Mesenchymal stem cell (in vitro differentiated cells and primary cell): Measurements from ENCODE around the gene DDX49.
A peak's percentile ranks its signal among the peaks of the same experiment; 100 is the strongest.

ENCODE experiments used
- DNase-seq: peaks from one replicate; pipeline ENCODE4 v3.0.0-alpha.2; 2013
- H2AFZ ChIP-seq: one replicate; pipeline ENCODE4 v1.6.1; 2013; ENCODE audit warnings: low read depth, mild to moderate bottlenecking, control low read depth, inconsistent platforms, low read length, moderate library complexity
- H2AK5ac ChIP-seq: 2 replicates; pipeline ENCODE4 v1.6.1; 2013; ENCODE audit warnings: low read length, moderate library complexity, mild to moderate bottlenecking, inconsistent platforms; ENCODE audit not compliant: severe bottlenecking
- H2BK120ac ChIP-seq: one replicate; pipeline ENCODE4 v1.6.1; 2013; ENCODE audit warnings: low read depth, mild to moderate bottlenecking, inconsistent platforms, low read length, moderate library complexity
- H2BK12ac ChIP-seq, 2 experiments: one replicate each; pipeline ENCODE4 v1.6.1; 2013; ENCODE audit warnings: inconsistent platforms in 2 of 2, low read length in 2 of 2, mild to moderate bottlenecking in 2 of 2, moderate library complexity in 2 of 2, control low read depth in 1 of 2
- H2BK15ac ChIP-seq: one replicate; pipeline ENCODE4 v1.6.1; 2013; ENCODE audit warnings: mild to moderate bottlenecking, low read depth, inconsistent platforms; ENCODE audit not compliant: poor library complexity, severe bottlenecking
- H2BK5ac ChIP-seq: 2 replicates; pipeline ENCODE4 v1.6.1; 2013; ENCODE audit warnings: low read depth, mild to moderate bottlenecking, low read length, control low read depth, inconsistent platforms; ENCODE audit not compliant: poor library complexity, severe bottlenecking
- H3K14ac ChIP-seq, 2 experiments: one replicate each; pipeline ENCODE4 v1.6.1; 2013; ENCODE audit warnings: inconsistent platforms in 2 of 2, low read length in 2 of 2, control low read depth in 1 of 2, mild to moderate bottlenecking in 1 of 2, moderate library complexity in 1 of 2
- H3K18ac ChIP-seq, 2 experiments: one replicate each; pipeline ENCODE4 v1.6.1; 2013; ENCODE audit warnings: inconsistent platforms in 2 of 2, low read length in 2 of 2, control low read depth in 1 of 2, low read depth in 1 of 2, mild to moderate bottlenecking in 1 of 2
- H3K23ac ChIP-seq, 2 experiments: one replicate each; pipeline ENCODE4 v1.6.1; 2013; ENCODE audit warnings: inconsistent platforms in 2 of 2, low read length in 2 of 2, mild to moderate bottlenecking in 2 of 2, moderate library complexity in 2 of 2, control low read depth in 1 of 2
- H3K27ac ChIP-seq: 2 replicates; pipeline ENCODE4 v1.5.1; 2013; ENCODE audit warnings: mild to moderate bottlenecking, moderate library complexity, low read length, control low read depth, inconsistent platforms; ENCODE audit not compliant: poor library complexity, severe bottlenecking
- H3K27me3 ChIP-seq, 2 experiments: 2 replicates each; pipeline versions ENCODE4 v1.6.1 to v1.7.0; 2013; ENCODE audit warnings: low read length in 2 of 2, mild to moderate bottlenecking in 2 of 2, moderate library complexity in 2 of 2, control low read depth in 1 of 2, inconsistent platforms in 1 of 2; ENCODE audit not compliant: control insufficient read depth in 1 of 2, insufficient read depth in 1 of 2
- H3K36me3 ChIP-seq, 2 experiments: 2 replicates each; pipeline versions ENCODE4 v1.6.1 to v1.7.0; 2013; ENCODE audit warnings: low read length in 2 of 2, control low read depth in 1 of 2, inconsistent platforms in 1 of 2, low read depth in 1 of 2, mild to moderate bottlenecking in 1 of 2; ENCODE audit not compliant: insufficient read depth in 2 of 2, control insufficient read depth in 1 of 2
- H3K4ac ChIP-seq, 2 experiments: one replicate each; pipeline ENCODE4 v1.6.1; 2013; ENCODE audit warnings: inconsistent platforms in 2 of 2, low read length in 2 of 2, mild to moderate bottlenecking in 2 of 2, moderate library complexity in 2 of 2, control low read depth in 1 of 2, low read depth in 1 of 2
- H3K4me1 ChIP-seq: 2 replicates; pipeline ENCODE4 v1.6.1; 2013; ENCODE audit warnings: low read depth, low read length, control low read depth; ENCODE audit not compliant: control insufficient read depth, insufficient read depth
- H3K4me2 ChIP-seq: 2 replicates; pipeline ENCODE4 v1.6.1; 2013; ENCODE audit warnings: low read length, mild to moderate bottlenecking, inconsistent platforms; ENCODE audit not compliant: poor library complexity, severe bottlenecking
- H3K4me3 ChIP-seq, 2 experiments: 2 replicates each; pipeline versions ENCODE4 v1.5.1 to v1.7.0; 2013; ENCODE audit warnings: low read length in 2 of 2, mild to moderate bottlenecking in 2 of 2, control low read depth in 1 of 2, low read depth in 1 of 2; ENCODE audit not compliant: insufficient read depth in 1 of 2
- H3K79me1 ChIP-seq: replicated peaks from 2 replicates; pipeline ENCODE4 v1.6.1; 2013; ENCODE audit warnings: mild to moderate bottlenecking, control low read depth, low read length, inconsistent platforms; ENCODE audit not compliant: poor library complexity, severe bottlenecking
- H3K9ac ChIP-seq: 2 replicates; pipeline ENCODE4 v1.7.0; 2013; ENCODE audit warnings: mild to moderate bottlenecking, low read length, moderate library complexity
- H3K9me3 ChIP-seq: 2 replicates; pipeline ENCODE4 v1.7.0; 2013; ENCODE audit warnings: mild to moderate bottlenecking, low read length; ENCODE audit not compliant: control insufficient read depth
- H4K8ac ChIP-seq: one replicate; pipeline ENCODE4 v1.6.1; 2013; ENCODE audit warnings: inconsistent platforms, mild to moderate bottlenecking, low read length, moderate library complexity
- H4K91ac ChIP-seq: one replicate; pipeline ENCODE4 v1.6.1; 2013; ENCODE audit warnings: mild to moderate bottlenecking, low read length, inconsistent platforms
- WGBS: methylation state at CpG from one replicate; pipeline ENCODE4 v1.1.7; 2013; ENCODE audit warnings: mixed read lengths; 5-methylcytosine and 5-hydroxymethylcytosine counted together

DDX49 gene

GRCh38 chr19:18906605-18907519 is 12.7 kb upstream of the DDX49 start:
- Histone ChIP-seq H3K4me1 (peaks cover 7% of the 10 kb centered on the region), H2AFZ (no peak overlapping the region), H3K18ac (no peak overlapping the region), H3K27me3 (no peaks in the 10 kb centered on the region), H3K9ac (no peak overlapping the region), H3K14ac (no peak overlapping the region), H3K4me3 (no peak overlapping the region), H2BK12ac (no peak overlapping the region), H3K79me1 (peaks cover 53% of the 10 kb centered on the region), H4K91ac (no peak overlapping the region), H3K9me3 (no peaks in the 10 kb centered on the region), H3K27ac (no peak overlapping the region), H2BK15ac (no peak overlapping the region), H2BK5ac (no peak overlapping the region), H3K23ac (no peak overlapping the region), H3K4me2 (no peak overlapping the region), H2AK5ac (no peak overlapping the region), H4K8ac (no peak overlapping the region), H3K4ac (no peak overlapping the region), H3K36me3 (peaks cover 78 to 83% of the 10 kb centered on the region in 2 experiments), H2BK120ac (no peak overlapping the region)
- no peak for DNase-seq
- 94% methylated on average over 36 of the region's 36 CpGs for WGBS

- 99% methylated on average over 16 of the region's 17 CpGs for WGBS
- H3K4ac ChIP-seq, result no peak overlapping the region
- no peak overlapping the region for H3K27ac ChIP-seq
- no peak overlapping the region for H3K18ac ChIP-seq
- no peak overlapping the region for H4K91ac ChIP-seq
- no peaks in the 10 kb centered on the region for H3K9me3 ChIP-seq
- H2BK5ac ChIP-seq, result peak overlapping the region; percentile 3
- no peak overlapping the region for H3K4me3 ChIP-seq
- H3K4me1 ChIP-seq, result peaks cover 12% of the 10 kb centered on the region
- no peak overlapping the region for H3K9ac ChIP-seq
- no peaks in the 10 kb centered on the region for H3K27me3 ChIP-seq
- no peak overlapping the region for H2BK120ac ChIP-seq
- H2BK15ac ChIP-seq, result no peak overlapping the region
- no peak for DNase-seq
- H2BK12ac ChIP-seq, result no peak overlapping the region
- peaks cover 71 to 91% of the 10 kb centered on the region in 2 experiments for H3K36me3 ChIP-seq
- H3K14ac ChIP-seq, result no peak overlapping the region
- no peak overlapping the region for H2AFZ ChIP-seq
- peaks cover 64% of the 10 kb centered on the region for H3K79me1 ChIP-seq
- no peak overlapping the region for H3K4me2 ChIP-seq
- no peak overlapping the region for H4K8ac ChIP-seq
- no peak overlapping the region for H3K23ac ChIP-seq
- no peak overlapping the region for H2AK5ac ChIP-seq
Observed at GRCh38 chr19:18908917-18909619, 10.4 kb upstream of the DDX49 start.

DNA sequence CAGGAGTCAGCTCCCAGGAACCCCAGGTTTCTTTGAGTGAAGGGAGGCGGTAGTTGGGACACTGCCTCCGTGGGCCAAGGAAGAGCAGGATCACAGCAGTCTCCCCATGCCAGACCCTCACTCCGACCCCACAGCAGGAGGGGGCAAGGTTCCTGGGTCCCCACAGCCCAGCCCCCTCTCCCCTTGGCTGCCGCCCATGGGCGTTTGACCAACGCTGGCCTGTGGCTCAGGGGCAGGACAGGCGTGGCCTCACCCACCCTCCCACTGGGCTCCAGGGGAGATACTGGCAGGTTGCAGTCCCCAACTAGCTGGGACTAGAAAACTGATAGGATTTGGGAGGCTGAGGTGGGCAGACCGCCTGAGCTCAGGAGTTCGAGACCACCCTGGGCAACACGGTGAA is 9.5 kb upstream of the DDX49 start:
- no peak overlapping the region for H3K9ac ChIP-seq
- no peak overlapping the region for H2BK5ac ChIP-seq
- H4K8ac ChIP-seq, result no peak overlapping the region
- peaks cover 68 to 88% of the 10 kb centered on the region in 2 experiments for H3K36me3 ChIP-seq
- no peak overlapping the region for H2AFZ ChIP-seq
- no peak overlapping the region for H2BK12ac ChIP-seq
- no peak overlapping the region for H3K14ac ChIP-seq
- no peak overlapping the region for H3K4ac ChIP-seq
- no peak overlapping the region for H2BK120ac ChIP-seq
- WGBS, result 99% methylated on average over 8 of the region's 10 CpGs
- H3K4me2 ChIP-seq, result no peak overlapping the region
- H3K9me3 ChIP-seq, result no peaks in the 10 kb centered on the region
- no peak overlapping the region for H2AK5ac ChIP-seq
- H3K18ac ChIP-seq, result no peak overlapping the region
- H3K79me1 ChIP-seq, result peaks cover 58% of the 10 kb centered on the region
- no peak for DNase-seq
- H4K91ac ChIP-seq, result no peak overlapping the region
- H3K27ac ChIP-seq, result no peak overlapping the region
- H3K27me3 ChIP-seq, result no peaks in the 10 kb centered on the region
- peaks cover 7% of the 10 kb centered on the region for H3K4me1 ChIP-seq
- no peak overlapping the region for H3K4me3 ChIP-seq
- no peak overlapping the region for H3K23ac ChIP-seq
- H2BK15ac ChIP-seq, result no peak overlapping the region

GRCh38 chr19:18910801-18911436 is 8.6 kb upstream of the DDX49 start:
- no peak overlapping the region for H2BK12ac ChIP-seq
- no peak overlapping the region for H2BK15ac ChIP-seq
- no peaks in the 10 kb centered on the region for H3K9me3 ChIP-seq
- DNase-seq, result no peak
- peak overlapping the region; percentile 0 for H4K8ac ChIP-seq
- no peak overlapping the region for H2AFZ ChIP-seq
- no peak overlapping the region for H3K27ac ChIP-seq
- peaks cover 59% of the 10 kb centered on the region for H3K79me1 ChIP-seq
- H3K27me3 ChIP-seq, result no peaks in the 10 kb centered on the region
- peaks cover 13% of the 10 kb centered on the region for H3K4me1 ChIP-seq
- no peak overlapping the region for H2BK5ac ChIP-seq
- no peak overlapping the region for H2AK5ac ChIP-seq
- no peak overlapping the region for H3K9ac ChIP-seq
- no peak overlapping the region for H3K23ac ChIP-seq
- no peak overlapping the region for H3K4ac ChIP-seq
- no peak overlapping the region for H4K91ac ChIP-seq
- H2BK120ac ChIP-seq, result no peak overlapping the region
- WGBS, result 96% methylated on average over 19 of the region's 19 CpGs
- no peak overlapping the region for H3K4me2 ChIP-seq
- H3K4me3 ChIP-seq, result no peak overlapping the region
- no peak overlapping the region for H3K14ac ChIP-seq
- peaks cover 66 to 88% of the 10 kb centered on the region in 2 experiments for H3K36me3 ChIP-seq
- no peak overlapping the region for H3K18ac ChIP-seq
